RWPE1 (cell line): ENCODE measurements around the gene ZNF714.
"Not testable (repeated sequence)": the region's sequence is repeated elsewhere in the genome, so short reads cannot be mapped to it uniquely, and the experiment has no call there.

ENCODE experiments used
- CTCF ChIA-PET: fragments of 350-600 bp; sonication (Branson Sonifier 250); formaldehyde crosslinking; extraction: SDS; loops from one replicate; lab custom pipeline; 2021; lab: Yijun Ruan, JAX
- POLR2A ChIA-PET: fragments of 400-600 bp; formaldehyde crosslinking; extraction: SDS; loops from one replicate; lab custom pipeline; 2020; ENCODE audit warnings: antibody characterized with exemption; ENCODE audit not compliant: low non-redundant PET; lab: Yijun Ruan, JAX
- DNase-seq: peaks from one replicate; pipeline ENCODE4 v3.0.0; 2012; ENCODE audit warnings: low spot score
- H3K27ac ChIP-seq: fragments of 450-650 bp; 2 replicates; pipeline ENCODE4 v1.5.1; 2017
- CTCF ChIP-seq: fragments of 450-650 bp; conservative IDR thresholded peaks from 2 replicates; pipeline ENCODE4 v1.5.1; 2017; ENCODE audit warnings: low read depth, mild to moderate bottlenecking

ZNF714 gene

GRCh38 chr19:21138130-21138529 lies 56.1 kb downstream of the ZNF714 start:
- CTCF ChIA-PET: no interaction called here
- no peak overlapping the region for H3K27ac ChIP-seq
- DNase-seq: no peak
- POLR2A ChIA-PET: no interaction called here
- no peak for TF ChIP-seq CTCF

GRCh38 chr19:21141006-21141405 lies 59.0 kb downstream of the ZNF714 start:
- H3K27ac ChIP-seq, CTCF ChIA-PET, POLR2A ChIA-PET, DNase-seq: not testable (repeated sequence)

- peak within 1 kb of the TSS; percentile 84 for H3K27ac ChIP-seq
- DNase-seq: peak; percentile 88
- ChIA-PET CTCF (interaction anchor here (0.6 kb wide), 1 partner anchor 1097 kb away, joined by 3 read pairs; no protein-coding TSS in a partner anchor), POLR2A (interaction anchor here (0.6 kb wide), 2 partner anchors 36 to 1276 kb away, joined by 3 to 6 read pairs; no protein-coding TSS in a partner anchor)
- no peak for TF ChIP-seq CTCF
Observed at GRCh38 chr19:21141787-21142464, 59.9 kb downstream of the ZNF714 start, which contains the start of gene ZNF431. Gene ZNF431 (plus strand): TSS chr19:21142040. CDS start chr19:21142184, 144 bp downstream.

- ChIA-PET POLR2A (interaction anchor here (0.7 to 0.8 kb wide), 2 partner anchors 36 to 61 kb away, joined by 3 to 5 read pairs; no protein-coding TSS in a partner anchor), CTCF (no interaction called here)
- H3K27ac ChIP-seq: no peak overlapping the region
- no peak for DNase-seq
- TF ChIP-seq CTCF: no peak
Observed at GRCh38 chr19:21143428-21143827, 61.4 kb downstream of the ZNF714 start.

GRCh38 chr19:21143854-21144253 lies 61.9 kb downstream of the ZNF714 start:
- no peak overlapping the region for H3K27ac ChIP-seq
- no peak for TF ChIP-seq CTCF
- POLR2A ChIA-PET: interaction anchor here (0.7 kb wide), 1 partner anchor 36 kb away, joined by 5 read pairs; no protein-coding TSS in a partner anchor
- CTCF ChIA-PET: no interaction called here
- DNase-seq: peak; percentile 32

GRCh38 chr19:21147540-21147939 lies 65.5 kb downstream of the ZNF714 start:
- TF ChIP-seq CTCF: no peak
- POLR2A ChIA-PET: no interaction called here
- CTCF ChIA-PET: no interaction called here
- DNase-seq: no peak
- H3K27ac ChIP-seq: no peak overlapping the region

GRCh38 chr19:21148681-21149080 lies 66.7 kb downstream of the ZNF714 start:
- ChIA-PET POLR2A (no interaction called here), CTCF (no interaction called here)
- DNase-seq: no peak
- H3K27ac ChIP-seq: no peak overlapping the region
- no peak for TF ChIP-seq CTCF
